Kidney (tissue), 14 donors: ENCODE measurements around the gene VGLL4. TPM values are rescaled to one million over a fixed set of nuclear protein-coding genes. Genes with fewer than 3 reads are reported as not detected.
"Not testable (repeated sequence)": the region's sequence is repeated elsewhere in the genome, so short reads cannot be mapped to it uniquely, and the experiment has no call there.

Experiments used
- DNase-seq, 5 donors: peaks; one replicate each; pipeline ENCODE4 v3.0.0-alpha.2; 2013 to 2020
- FAIRE-seq: peaks from 2 replicates; lab custom pipeline; 2012; peaks lifted over from hg19 to GRCh38; lab: Jason Lieb, UNC
- H3K27ac ChIP-seq, 2 donors: one replicate each; pipeline ENCODE4 v1.7.0; 2013; ENCODE audit warnings: low read depth in 2 of 2, low read length in 2 of 2, inconsistent platforms in 1 of 2
- H3K27me3 ChIP-seq: one replicate; pipeline ENCODE4 v1.7.1; 2013; ENCODE audit warnings: low read length, inconsistent platforms; ENCODE audit not compliant: control insufficient read depth, insufficient read depth
- H3K36me3 ChIP-seq, 3 donors: one replicate each; pipeline versions ENCODE4 v1.7.0 to v1.7.1; 2013; ENCODE audit warnings: low read length in 3 of 3, control low read depth in 1 of 3, inconsistent platforms in 1 of 3; ENCODE audit not compliant: insufficient read depth in 3 of 3, control insufficient read depth in 2 of 3
- H3K4me1 ChIP-seq, 3 donors: one replicate each; pipeline versions ENCODE4 v1.7.0 to v1.7.1; 2013; ENCODE audit warnings: low read length in 3 of 3, inconsistent platforms in 1 of 3, low read depth in 1 of 3; ENCODE audit not compliant: control insufficient read depth in 2 of 3, insufficient read depth in 2 of 3
- H3K4me3 ChIP-seq, 3 donors: one replicate each; pipeline versions ENCODE4 v1.7.0 to v1.8.1; 2013; ENCODE audit warnings: low read length in 3 of 3, control low read depth in 1 of 3, inconsistent platforms in 1 of 3
- H3K9ac ChIP-seq, 3 donors: one replicate each; pipeline versions ENCODE4 v1.7.0 to v1.7.1; 2013; ENCODE audit warnings: low read length in 3 of 3, control low read depth in 1 of 3, inconsistent platforms in 1 of 3
- H3K9me3 ChIP-seq, 3 donors: one replicate each; pipeline versions ENCODE4 v1.7.0 to v1.7.1; 2013; ENCODE audit warnings: low read length in 3 of 3, control low read depth in 1 of 3, inconsistent platforms in 1 of 3; ENCODE audit not compliant: control insufficient read depth in 2 of 3, insufficient read depth in 1 of 3
- intact Hi-C: fragments of 100-400 bp; cut with DNase I; formaldehyde crosslinking; loops from one replicate; pipeline ENCODE4 v1.11.1; 2022
- polyA plus RNA-seq: library from polyadenylated mRNA; stranded (reverse); fragments of 350-450 nt; fragmentation: Illumina TruSeq; extraction: RNeasy Lipid Tissue Mini Kit (QIAGEN cat#74804); gene quantifications from one replicate; pipeline ENCODE4 v1.2.3, GENCODE V29; 2014; ENCODE audit warnings: low read depth, low replicate concordance; ENCODE audit not compliant: insufficient read depth
- total RNA-seq: library from RNA; stranded (reverse); fragmentation: NEBNext Ultra II Directional; extraction: Animal tissue kit (Norgen Biotek cat#: 25700); gene quantifications from one replicate; pipeline ENCODE4 v1.2.1, GENCODE V29; 2021
- TF ChIP-seq, protein P1 (sequence below): IDR thresholded peaks from 3 replicates; pipeline ENCODE4 v1.5.1; 2012; ENCODE audit warnings: mild to moderate bottlenecking, moderate library complexity, borderline replicate concordance; ENCODE audit not compliant: insufficient read depth; ENCODE audit errors: extremely low read depth
- donor health status: control.
- donor health status: control.
- donor health status: control.
- donor health status: control.
- donor health status: control.
- donor health status: DM: yes; HTN: yes; CAD: no.
- donor health status: Normal renal cell carcinoma (clear cell type).

Gene VGLL4
- total and polyA plus RNA-seq, 2 donors from 2014 or later = 41.4 to 78.5 TPM

DNA sequence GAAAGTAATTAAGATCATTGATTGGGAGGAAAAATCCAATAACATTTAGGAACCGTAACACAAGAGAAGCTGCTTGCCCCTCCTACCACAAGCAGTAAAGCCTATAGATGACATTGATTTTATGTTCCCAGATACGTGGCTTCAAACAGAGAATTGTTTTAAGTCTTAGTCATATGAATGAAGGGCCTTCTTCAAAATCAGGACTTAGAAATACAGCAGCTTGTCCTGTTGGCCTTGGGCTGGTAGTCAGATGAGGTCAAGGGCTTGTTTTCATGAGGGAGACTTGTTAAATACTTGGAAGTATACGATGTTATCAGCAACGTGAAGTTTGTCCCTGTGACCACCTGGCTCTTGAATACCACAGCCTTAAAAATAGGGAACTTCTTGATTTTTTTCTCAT, 114.4 kb downstream of the VGLL4 start:
- Histone ChIP-seq H3K4me3 (no peak overlapping the region), H3K27ac (no peak overlapping the region), H3K36me3 (no peaks in the 10 kb centered on the region), H3K27me3 (no peaks in the 10 kb centered on the region), H3K9me3 (no peaks in the 10 kb centered on the region), H3K9ac (no peak overlapping the region), H3K4me1 (peaks cover 0 to 6% (median 0%) of the 10 kb centered on the region in 3 donors)
- DNase-seq (no peak), FAIRE-seq (no peak)
- TF ChIP-seq, protein P1, sequence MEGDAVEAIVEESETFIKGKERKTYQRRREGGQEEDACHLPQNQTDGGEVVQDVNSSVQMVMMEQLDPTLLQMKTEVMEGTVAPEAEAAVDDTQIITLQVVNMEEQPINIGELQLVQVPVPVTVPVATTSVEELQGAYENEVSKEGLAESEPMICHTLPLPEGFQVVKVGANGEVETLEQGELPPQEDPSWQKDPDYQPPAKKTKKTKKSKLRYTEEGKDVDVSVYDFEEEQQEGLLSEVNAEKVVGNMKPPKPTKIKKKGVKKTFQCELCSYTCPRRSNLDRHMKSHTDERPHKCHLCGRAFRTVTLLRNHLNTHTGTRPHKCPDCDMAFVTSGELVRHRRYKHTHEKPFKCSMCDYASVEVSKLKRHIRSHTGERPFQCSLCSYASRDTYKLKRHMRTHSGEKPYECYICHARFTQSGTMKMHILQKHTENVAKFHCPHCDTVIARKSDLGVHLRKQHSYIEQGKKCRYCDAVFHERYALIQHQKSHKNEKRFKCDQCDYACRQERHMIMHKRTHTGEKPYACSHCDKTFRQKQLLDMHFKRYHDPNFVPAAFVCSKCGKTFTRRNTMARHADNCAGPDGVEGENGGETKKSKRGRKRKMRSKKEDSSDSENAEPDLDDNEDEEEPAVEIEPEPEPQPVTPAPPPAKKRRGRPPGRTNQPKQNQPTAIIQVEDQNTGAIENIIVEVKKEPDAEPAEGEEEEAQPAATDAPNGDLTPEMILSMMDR = no peak
- intact Hi-C loops = no loop called here

DNA sequence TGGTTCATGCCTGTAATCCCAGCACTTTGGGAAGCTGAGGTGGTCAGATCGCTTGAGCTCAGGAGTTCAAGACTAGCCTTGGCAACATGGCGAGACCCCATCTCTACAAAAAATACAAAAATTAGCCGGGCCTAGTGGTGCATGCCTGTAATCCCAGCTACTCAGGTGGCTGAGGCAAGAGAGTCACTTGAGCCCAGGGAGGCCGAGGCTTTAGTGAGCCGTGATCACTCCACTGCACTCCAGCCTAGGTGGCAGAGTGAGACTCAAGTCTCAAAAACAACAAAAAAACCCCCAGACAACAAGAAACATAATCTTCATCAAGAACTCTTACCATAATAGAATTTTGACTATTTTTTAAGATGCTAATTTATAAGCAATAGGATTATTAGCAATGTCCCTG, 117.6 kb downstream of the VGLL4 start:
- not testable (repeated sequence) for FAIRE-seq

DNA sequence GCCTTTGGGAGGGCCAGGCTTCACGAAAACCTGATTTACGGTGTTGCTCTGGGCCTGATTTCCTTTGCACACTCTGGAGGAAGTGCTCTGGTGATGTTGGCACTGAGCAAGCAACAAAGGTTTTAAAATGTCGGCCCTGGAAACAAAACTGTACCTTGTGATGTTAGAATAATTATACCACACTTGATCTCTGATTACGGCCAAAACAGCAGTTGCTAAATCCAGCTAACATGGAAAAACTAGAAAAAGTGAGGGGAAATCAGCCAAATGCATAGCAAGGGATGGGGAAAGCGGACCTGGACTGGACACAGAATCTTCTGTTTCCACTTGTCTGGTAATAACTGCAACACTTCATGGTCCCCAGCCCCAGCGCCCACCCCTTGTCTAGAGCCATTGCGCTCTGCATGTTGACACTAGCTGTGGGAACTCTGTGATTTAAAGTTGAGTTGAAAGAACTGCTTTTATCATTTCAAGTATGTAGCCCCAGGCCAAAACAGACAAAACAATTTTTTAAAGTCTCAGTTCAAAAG, 120.1 kb downstream of the VGLL4 start:
- Histone ChIP-seq H3K27ac (peak overlapping the region in 1 of 2 donors; percentile 7), H3K9me3 (no peaks in the 10 kb centered on the region), H3K9ac (no peak overlapping the region), H3K27me3 (no peaks in the 10 kb centered on the region), H3K4me1 (peaks cover 0 to 4% (median 0%) of the 10 kb centered on the region in 3 donors), H3K36me3 (no peaks in the 10 kb centered on the region), H3K4me3 (no peak overlapping the region)
- DNase-seq (peak in 2 of 5 donors; percentile 50 to 79), FAIRE-seq (no peak)
- intact Hi-C loops = no loop called here
- TF ChIP-seq, protein P1 = no peak

More for the DNA sequence above, 117.6 kb downstream of the VGLL4 start:
- intact Hi-C loops, H3K4me1 ChIP-seq, DNase-seq, H3K36me3 ChIP-seq, H3K27ac ChIP-seq, H3K9me3 ChIP-seq, H3K4me3 ChIP-seq, H3K27me3 ChIP-seq, H3K9ac ChIP-seq: not testable (repeated sequence)

DNA sequence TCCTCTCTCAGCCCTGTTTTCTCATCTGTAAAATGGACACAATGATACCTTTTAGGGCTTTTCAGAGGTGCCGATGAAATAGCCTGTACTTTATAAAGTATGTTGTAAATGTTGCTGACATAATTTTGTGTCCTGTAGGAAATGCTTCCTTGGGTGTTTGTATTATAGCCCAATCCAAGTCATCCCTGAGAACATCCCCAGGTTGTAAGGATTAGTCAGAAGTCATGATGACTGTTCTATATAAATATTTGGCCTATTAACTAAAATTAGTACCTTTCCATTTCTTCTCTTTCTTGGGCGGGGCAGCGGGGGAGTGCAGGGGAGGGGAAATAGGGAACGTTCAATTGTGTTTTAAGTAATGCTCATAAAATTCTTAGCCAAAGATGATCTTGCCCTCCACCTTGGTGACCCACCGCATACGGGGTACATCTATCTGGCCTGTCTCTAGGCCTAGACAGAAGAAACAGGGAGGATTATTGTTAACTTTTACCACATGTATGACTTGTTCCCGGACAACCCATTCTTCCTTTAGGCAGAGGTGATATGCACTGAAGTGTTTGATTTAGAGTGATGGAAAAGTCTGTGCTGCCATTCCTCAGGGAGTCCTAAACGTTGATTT, 120.7 kb downstream of the VGLL4 start:
- FAIRE-seq = no peak

More for the DNA sequence above, 120.7 kb downstream of the VGLL4 start:
- H3K36me3 ChIP-seq = no peaks in the 10 kb centered on the region
- TF ChIP-seq, protein P1 = no peak
- H3K9ac ChIP-seq = no peak overlapping the region
- no peaks in the 10 kb centered on the region for H3K9me3 ChIP-seq
- no peak overlapping the region for H3K4me3 ChIP-seq
- intact Hi-C loops = no loop called here
- no peaks in the 10 kb centered on the region for H3K27me3 ChIP-seq
- peak overlapping the region in 1 of 2 donors; percentile 7 for H3K27ac ChIP-seq
- peaks cover 0 to 4% (median 0%) of the 10 kb centered on the region in 3 donors for H3K4me1 ChIP-seq
- no peak for DNase-seq
